Measurements from ENCODE around the gene LOX.

LOX gene

GRCh38 chr5:122105909-122106308, 27.9 kb upstream of the LOX start:
- H3K9me3 ChIP-seq (ENCODE audit: low read length): no peaks in the 10 kb centered on the region
- H3K36me3 ChIP-seq (ENCODE audit: insufficient read depth, low read length): no peaks in the 10 kb centered on the region
- no peaks in the 10 kb centered on the region for H3K27me3 ChIP-seq (ENCODE audit: insufficient read depth, low read length)
- H4K20me1 ChIP-seq (ENCODE audit: insufficient read depth, low read length): no peaks in the 10 kb centered on the region
- H3K9ac ChIP-seq (ENCODE audit: low read length): no peak overlapping the region
- no peaks in the 10 kb centered on the region for H3K9me2 ChIP-seq (ENCODE audit: low read depth, low read length)
- H3K4me3 ChIP-seq (ENCODE audit: low read depth, low read length, poor library complexity, severe bottlenecking): no peak overlapping the region
- no peak overlapping the region for H2AFZ ChIP-seq (ENCODE audit: low read length)
- no peaks in the 10 kb centered on the region for H3K79me2 ChIP-seq (ENCODE audit: insufficient read depth, low read length)
- no peak for TF ChIP-seq CTCF (IDR thresholded peaks at IDR 0.05; ENCODE audit: low read length)
- TF ChIP-seq EZH2 (IDR thresholded peaks at IDR 0.05; ENCODE audit: borderline replicate concordance, low read length): no peak
- no peak overlapping the region for H3K4me2 ChIP-seq (ENCODE audit: low read length)
- H3F3A ChIP-seq (ENCODE audit: insufficient read depth, low read length): no peaks in the 10 kb centered on the region
- no peak overlapping the region for H3K27ac ChIP-seq (ENCODE audit: low read depth, low read length, poor library complexity, severe bottlenecking)
- no peaks in the 10 kb centered on the region for H3K4me1 ChIP-seq (ENCODE audit: insufficient read depth, low read length, severe bottlenecking)

GRCh38 chr5:122102825-122103224, 24.8 kb upstream of the LOX start:
- TF ChIP-seq EZH2 (IDR thresholded peaks at IDR 0.05; ENCODE audit: borderline replicate concordance, low read length) (no peak), CTCF (IDR thresholded peaks at IDR 0.05; ENCODE audit: low read length) (no peak)
- no peaks in the 10 kb centered on the region for H3K9me2 ChIP-seq (ENCODE audit: low read depth, low read length)
- H3K27ac ChIP-seq (ENCODE audit: low read depth, low read length, poor library complexity, severe bottlenecking): no peak overlapping the region

GRCh38 chr5:122101636-122102285, 23.7 kb upstream of the LOX start:
- Histone ChIP-seq H3K9ac (ENCODE audit: low read length) (no peak overlapping the region), H3K4me3 (ENCODE audit: low read depth, low read length, poor library complexity, severe bottlenecking) (no peak overlapping the region), H3K4me2 (ENCODE audit: low read length) (no peak overlapping the region), H3F3A (ENCODE audit: insufficient read depth, low read length) (no peaks in the 10 kb centered on the region), H3K36me3 (ENCODE audit: insufficient read depth, low read length) (no peaks in the 10 kb centered on the region), H3K9me3 (ENCODE audit: low read length) (no peaks in the 10 kb centered on the region), H3K9me2 (ENCODE audit: low read depth, low read length) (no peaks in the 10 kb centered on the region), H3K4me1 (ENCODE audit: insufficient read depth, low read length, severe bottlenecking) (no peaks in the 10 kb centered on the region), H4K20me1 (ENCODE audit: insufficient read depth, low read length) (no peaks in the 10 kb centered on the region), H3K27me3 (ENCODE audit: insufficient read depth, low read length) (no peaks in the 10 kb centered on the region), H3K27ac (ENCODE audit: low read depth, low read length, poor library complexity, severe bottlenecking) (no peak overlapping the region), H2AFZ (ENCODE audit: low read length) (no peak overlapping the region), H3K79me2 (ENCODE audit: insufficient read depth, low read length) (no peaks in the 10 kb centered on the region)
- TF ChIP-seq CTCF (IDR thresholded peaks at IDR 0.05; ENCODE audit: low read length) (peak; percentile 62), EZH2 (IDR thresholded peaks at IDR 0.05; ENCODE audit: borderline replicate concordance, low read length) (no peak)

More at GRCh38 chr5:122102825-122103224, 24.8 kb upstream of the LOX start:
- no peaks in the 10 kb centered on the region for H3K4me1 ChIP-seq (ENCODE audit: insufficient read depth, low read length, severe bottlenecking)
- no peaks in the 10 kb centered on the region for H3K36me3 ChIP-seq (ENCODE audit: insufficient read depth, low read length)
- no peak overlapping the region for H3K4me2 ChIP-seq (ENCODE audit: low read length)
- H3K27me3 ChIP-seq (ENCODE audit: insufficient read depth, low read length): no peaks in the 10 kb centered on the region
- no peak overlapping the region for H2AFZ ChIP-seq (ENCODE audit: low read length)
- no peak overlapping the region for H3K9ac ChIP-seq (ENCODE audit: low read length)
- H3F3A ChIP-seq (ENCODE audit: insufficient read depth, low read length): no peaks in the 10 kb centered on the region
- H3K79me2 ChIP-seq (ENCODE audit: insufficient read depth, low read length): no peaks in the 10 kb centered on the region
- H3K9me3 ChIP-seq (ENCODE audit: low read length): no peaks in the 10 kb centered on the region
- no peak overlapping the region for H3K4me3 ChIP-seq (ENCODE audit: low read depth, low read length, poor library complexity, severe bottlenecking)
- H4K20me1 ChIP-seq (ENCODE audit: insufficient read depth, low read length): no peaks in the 10 kb centered on the region

Measured in OCI-LY1 (cell line).